ENCODE data around the gene SLC13A3. TPM values are rescaled to one million over a fixed set of nuclear protein-coding genes. Genes with fewer than 3 reads are reported as not detected.

SLC13A3 gene
- total RNA-seq, 1 donor from 2014 or later, result 1.6 TPM

DNA sequence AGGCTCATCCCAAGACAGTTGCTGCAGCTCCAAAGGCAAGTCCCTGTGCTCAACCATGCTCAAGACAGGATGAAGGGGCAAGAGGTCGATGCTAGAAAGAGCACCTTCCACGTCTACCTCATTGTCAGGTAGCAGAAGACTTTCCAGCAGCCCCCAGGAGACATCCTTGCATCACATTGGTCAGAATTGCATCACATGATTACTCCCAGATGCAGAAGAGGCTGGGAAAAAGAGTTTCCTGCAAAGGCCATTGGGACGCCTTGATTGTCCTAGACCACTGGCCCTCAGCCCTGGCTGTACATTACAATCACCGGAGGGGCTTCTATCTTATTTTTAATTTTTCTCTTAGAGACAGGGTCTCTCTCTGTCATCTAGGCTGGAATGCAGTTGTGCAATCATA is 120.6 kb downstream of the SLC13A3 start:
- no peak for DNase-seq (ENCODE audit: low read depth)
- no peak overlapping the region for H3K4me3 ChIP-seq (ENCODE audit: low read depth, low read length)
- TF ChIP-seq, protein P1, sequence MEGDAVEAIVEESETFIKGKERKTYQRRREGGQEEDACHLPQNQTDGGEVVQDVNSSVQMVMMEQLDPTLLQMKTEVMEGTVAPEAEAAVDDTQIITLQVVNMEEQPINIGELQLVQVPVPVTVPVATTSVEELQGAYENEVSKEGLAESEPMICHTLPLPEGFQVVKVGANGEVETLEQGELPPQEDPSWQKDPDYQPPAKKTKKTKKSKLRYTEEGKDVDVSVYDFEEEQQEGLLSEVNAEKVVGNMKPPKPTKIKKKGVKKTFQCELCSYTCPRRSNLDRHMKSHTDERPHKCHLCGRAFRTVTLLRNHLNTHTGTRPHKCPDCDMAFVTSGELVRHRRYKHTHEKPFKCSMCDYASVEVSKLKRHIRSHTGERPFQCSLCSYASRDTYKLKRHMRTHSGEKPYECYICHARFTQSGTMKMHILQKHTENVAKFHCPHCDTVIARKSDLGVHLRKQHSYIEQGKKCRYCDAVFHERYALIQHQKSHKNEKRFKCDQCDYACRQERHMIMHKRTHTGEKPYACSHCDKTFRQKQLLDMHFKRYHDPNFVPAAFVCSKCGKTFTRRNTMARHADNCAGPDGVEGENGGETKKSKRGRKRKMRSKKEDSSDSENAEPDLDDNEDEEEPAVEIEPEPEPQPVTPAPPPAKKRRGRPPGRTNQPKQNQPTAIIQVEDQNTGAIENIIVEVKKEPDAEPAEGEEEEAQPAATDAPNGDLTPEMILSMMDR (conservative IDR thresholded peaks at IDR 0.05; ENCODE audit: low read depth, low read length), result no peak

DNA sequence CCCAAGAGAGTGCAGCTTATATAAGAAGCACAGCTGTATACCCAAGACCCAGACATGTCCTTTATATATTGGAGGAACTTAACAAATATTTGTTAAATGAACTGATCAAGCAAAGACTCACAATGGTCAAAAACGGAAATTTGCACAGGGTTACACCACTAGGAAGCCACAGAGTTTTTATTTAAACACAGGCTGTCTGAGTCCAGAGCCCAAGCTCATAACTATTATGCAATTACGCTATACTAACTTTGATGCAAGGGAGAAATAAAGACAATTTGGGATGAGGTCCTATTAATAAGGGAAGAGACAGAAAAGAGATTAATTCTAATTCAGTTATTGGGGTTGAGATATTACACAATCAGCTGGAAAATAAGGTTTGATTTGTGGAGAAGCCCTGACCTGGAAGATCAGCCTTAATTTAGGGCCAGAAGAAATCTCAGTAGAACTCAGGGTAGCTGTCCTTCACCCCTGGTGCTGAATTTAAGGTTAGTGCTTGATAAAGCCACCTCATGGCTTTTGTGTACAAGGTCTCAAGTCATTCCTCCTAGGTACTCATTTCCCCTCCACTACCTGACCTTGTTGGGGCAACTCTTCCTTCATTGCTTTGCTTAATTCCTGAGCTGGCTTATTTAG is 127.4 kb downstream of the SLC13A3 start:
- DNase-seq (ENCODE audit: low read depth), result no peak
- TF ChIP-seq, protein P1 (conservative IDR thresholded peaks at IDR 0.05; ENCODE audit: low read depth, low read length), result no peak

DNA sequence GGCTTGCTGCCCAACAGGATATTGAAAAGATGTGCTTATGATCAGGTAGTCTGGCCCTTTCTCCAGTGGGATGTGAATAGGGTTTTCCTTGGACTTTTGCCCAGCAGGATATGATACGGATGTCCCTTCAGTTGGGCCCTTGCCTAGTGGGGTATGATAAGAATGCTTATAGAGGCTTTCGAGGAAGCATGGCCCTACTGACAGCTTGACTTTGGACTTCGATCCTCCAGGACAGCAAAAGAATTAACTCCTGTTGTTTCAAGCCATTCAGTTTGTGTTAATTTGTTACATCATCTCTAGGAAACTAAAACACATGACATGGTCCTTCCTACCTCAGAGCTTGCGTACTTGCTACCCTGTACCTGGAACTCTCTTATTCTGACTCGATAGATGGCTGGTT is 128.2 kb downstream of the SLC13A3 start:
- TF ChIP-seq, protein P1 (conservative IDR thresholded peaks at IDR 0.05; ENCODE audit: low read depth, low read length), result no peak
- no peak overlapping the region for H3K4me3 ChIP-seq (ENCODE audit: low read depth, low read length)
- no peak for DNase-seq (ENCODE audit: low read depth)

More for the DNA sequence above, 127.4 kb downstream of the SLC13A3 start:
- H3K4me3 ChIP-seq (ENCODE audit: low read depth, low read length), result no peak overlapping the region

DNA sequence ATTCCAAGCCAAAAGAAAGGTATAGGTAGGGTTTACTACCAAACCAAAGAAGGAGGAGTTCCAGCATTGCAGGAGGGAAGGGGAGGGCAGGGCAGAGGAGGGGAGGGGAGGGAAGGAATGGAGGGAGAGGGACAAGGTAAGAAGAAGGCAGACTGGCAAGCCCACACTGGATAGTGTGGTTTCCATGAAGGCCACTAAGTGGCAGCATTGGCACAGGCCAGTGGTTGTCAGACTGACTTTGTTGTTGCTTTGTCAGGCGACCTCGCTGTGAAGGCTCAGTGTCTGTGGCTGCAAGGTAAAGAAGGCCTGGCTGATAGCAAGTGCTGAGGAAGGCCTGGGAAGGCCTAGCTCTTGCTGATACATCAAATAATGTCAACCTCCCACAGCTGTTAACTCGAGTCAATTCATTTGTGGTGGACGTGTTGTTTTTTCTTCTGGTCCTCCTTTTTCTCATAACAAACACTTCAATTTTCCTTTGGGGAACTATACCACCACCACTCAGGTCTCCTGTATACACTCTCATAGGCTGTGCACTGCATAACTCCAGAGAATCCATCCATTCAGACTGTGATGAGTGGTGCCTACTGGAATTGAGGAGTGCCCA is 130.2 kb downstream of the SLC13A3 start:
- TF ChIP-seq, protein P1 (conservative IDR thresholded peaks at IDR 0.05; ENCODE audit: low read depth, low read length), result peak; percentile 80
- no peak for DNase-seq (ENCODE audit: low read depth)
- no peak overlapping the region for H3K4me3 ChIP-seq (ENCODE audit: low read depth, low read length)

DNA sequence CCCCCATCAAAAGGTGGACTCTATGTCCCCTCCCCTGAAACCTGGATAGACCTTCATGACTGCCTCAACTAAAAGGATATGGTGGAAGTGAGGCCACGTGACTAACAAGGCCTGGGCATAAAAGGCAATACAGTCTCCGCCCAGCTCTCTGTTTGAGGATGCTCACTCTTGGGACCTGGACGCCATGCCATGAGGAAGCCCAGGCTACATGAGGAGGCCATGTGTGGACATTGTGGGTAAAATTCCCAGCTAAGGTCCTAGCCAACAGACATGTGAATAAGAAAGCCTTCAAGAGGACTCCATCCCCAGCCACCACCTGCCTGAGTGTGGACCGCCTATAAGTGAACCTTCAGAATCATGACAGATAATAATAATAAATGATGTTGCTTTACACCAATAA is 130.7 kb downstream of the SLC13A3 start:
- TF ChIP-seq, protein P1 (conservative IDR thresholded peaks at IDR 0.05; ENCODE audit: low read depth, low read length), result no peak
- H3K4me3 ChIP-seq (ENCODE audit: low read depth, low read length), result no peak overlapping the region
- DNase-seq (ENCODE audit: low read depth), result no peak

DNA sequence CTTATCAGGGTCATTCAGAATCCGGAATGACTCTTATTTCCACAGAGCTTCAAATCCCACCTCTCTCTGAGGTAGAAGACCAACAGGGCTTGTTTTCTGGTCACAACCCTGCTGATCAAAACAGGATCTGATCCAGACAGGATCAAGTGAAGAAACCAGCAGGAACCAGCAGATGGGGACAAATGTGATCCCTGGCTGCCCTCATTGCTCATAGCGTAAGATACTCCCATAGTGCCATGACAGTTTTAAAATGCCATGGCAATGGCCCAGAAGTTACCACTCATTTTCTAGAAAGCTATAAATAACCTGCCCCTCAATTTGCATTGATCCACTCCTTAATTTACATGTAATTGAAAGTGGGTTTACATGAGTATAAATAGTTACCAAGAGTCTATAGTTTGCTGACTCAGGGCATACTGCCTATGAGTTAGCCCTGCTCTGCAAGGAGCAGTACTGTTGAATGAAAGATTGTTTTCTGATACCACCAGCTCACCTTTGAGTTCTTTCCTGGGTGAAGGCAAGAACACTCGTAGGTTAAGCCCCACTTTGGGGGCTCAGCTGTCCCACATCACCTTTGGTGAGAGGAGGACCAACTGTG is 131.7 kb downstream of the SLC13A3 start:
- no peak overlapping the region for H3K4me3 ChIP-seq (ENCODE audit: low read depth, low read length)
- no peak for DNase-seq (ENCODE audit: low read depth)
- TF ChIP-seq, protein P1 (conservative IDR thresholded peaks at IDR 0.05; ENCODE audit: low read depth, low read length), result no peak
